AG09309 (cell line): Measurements from ENCODE around the gene MKKS.
A peak's percentile ranks its signal among the peaks of the same experiment; 100 is the strongest.
"Not testable (repeated sequence)": the region's sequence is repeated elsewhere in the genome, so short reads cannot be mapped to it uniquely, and the experiment has no call there.

Experiments
- DNase-seq: peaks from one replicate; pipeline ENCODE4 v3.0.0-alpha.2; 2010; ENCODE audit warnings: low read depth
- H3K4me3 ChIP-seq: 2 replicates; pipeline ENCODE4 v1.5.1; 2011; ENCODE audit warnings: mild to moderate bottlenecking, low read depth, low read length, moderate library complexity; ENCODE audit not compliant: control insufficient read depth
- CTCF ChIP-seq: IDR thresholded peaks from 2 replicates; pipeline ENCODE4 v1.5.1; 2011; ENCODE audit warnings: mild to moderate bottlenecking, low read depth, low read length, inconsistent platforms; ENCODE audit not compliant: insufficient read depth, control insufficient read depth; ENCODE audit errors: missing control alignments

MKKS gene

GRCh38 chr20:10419550-10420133 lies 14.4 kb downstream of the MKKS start:
- no peak for TF ChIP-seq CTCF
- DNase-seq, result no peak
- H3K4me3 ChIP-seq, result no peak overlapping the region

- DNase-seq, H3K4me3 ChIP-seq: not testable (repeated sequence)
These were observed 16.8 kb downstream of the MKKS start for GRCh38 chr20:10417218-10417617.

DNA sequence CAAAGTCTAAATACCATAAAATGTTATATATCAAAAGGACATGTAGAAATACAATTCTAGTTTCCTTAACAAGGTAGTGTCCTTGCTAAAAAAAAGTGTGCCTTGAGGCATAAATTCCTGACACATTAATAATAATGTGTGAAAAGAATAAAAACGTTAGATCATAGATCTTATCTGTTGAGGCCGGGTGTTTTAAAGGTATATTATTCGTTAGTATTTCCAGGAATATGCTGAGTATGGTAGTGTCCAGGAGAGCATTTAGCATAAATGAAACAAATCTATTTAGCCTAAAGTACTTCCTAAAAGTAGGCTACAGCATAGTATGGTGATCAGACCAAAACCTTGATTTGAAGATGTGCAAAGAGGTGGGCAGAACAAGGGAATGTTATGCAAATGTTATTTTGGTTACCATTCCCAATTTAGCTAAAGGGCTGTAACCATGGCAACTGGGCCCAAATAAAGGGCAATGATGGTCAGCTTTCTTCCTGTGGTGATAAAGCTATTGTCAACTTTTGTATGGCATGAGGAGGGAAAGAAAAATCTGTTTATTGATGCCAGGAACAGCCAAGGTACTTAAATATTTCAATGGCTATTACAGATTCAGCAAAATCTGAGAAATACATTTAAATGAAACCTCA lies 18.9 kb downstream of the MKKS start:
- no peak overlapping the region for H3K4me3 ChIP-seq
- TF ChIP-seq CTCF, result no peak
- no peak for DNase-seq

GRCh38 chr20:10412591-10413408 lies 21.2 kb downstream of the MKKS start:
- TF ChIP-seq CTCF, result peak; percentile 15
- DNase-seq, result no peak
- no peak overlapping the region for H3K4me3 ChIP-seq

DNA sequence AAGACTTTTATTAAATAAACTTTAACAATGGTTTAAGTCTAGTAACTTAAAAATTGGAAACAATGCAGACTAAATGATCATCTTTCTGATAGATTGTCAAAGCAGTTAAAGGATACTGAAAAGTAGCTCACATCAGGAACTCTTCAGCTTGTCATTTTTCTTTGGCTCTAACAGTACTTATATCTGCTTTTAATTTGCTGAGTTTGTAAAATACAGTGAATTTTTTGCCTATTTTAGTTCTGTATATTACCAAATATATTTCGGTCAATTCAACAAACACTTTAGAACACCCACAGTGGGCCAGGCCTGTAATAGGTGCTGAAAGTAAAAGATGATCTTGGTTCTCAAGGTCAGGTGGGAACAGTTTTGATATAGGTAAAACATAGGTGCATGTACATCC lies 22.3 kb downstream of the MKKS start:
- DNase-seq, result no peak
- no peak for TF ChIP-seq CTCF
- H3K4me3 ChIP-seq, result no peak overlapping the region

GRCh38 chr20:10408108-10408813 lies 25.8 kb downstream of the MKKS start:
- no peak overlapping the region for H3K4me3 ChIP-seq
- TF ChIP-seq CTCF, result no peak
- no peak for DNase-seq
